CD8-positive, alpha-beta memory T cell (primary cell): Measurements from ENCODE around the gene TAAR8. TPM values are rescaled to one million over a fixed set of nuclear protein-coding genes. Genes with fewer than 3 reads are reported as not detected.

Experiments
- CTCF ChIA-PET: fragments of 350-600 bp; sonication (Branson Sonifier 250); formaldehyde crosslinking; loops from one replicate; lab custom pipeline; 2021; ENCODE audit warnings: antibody characterized with exemption; lab: Charles Lee
- POLR2A ChIA-PET: fragments of 350-600 bp; sonication (Branson Sonifier 250); formaldehyde crosslinking; loops from one replicate; lab custom pipeline; 2021; ENCODE audit warnings: antibody characterized with exemption; lab: Charles Lee
- DNase-seq, 5 donors: peaks; one replicate each; pipeline versions ENCODE4 v3.0.0 to v3.0.0-alpha.2; 2020 to 2022; ENCODE audit warnings: mixed read lengths in 1 of 5
- H3K27ac ChIP-seq: one replicate; pipeline ENCODE4 v1.7.0; 2013; ENCODE audit warnings: low read depth, mild to moderate bottlenecking, low read length, moderate library complexity
- H3K27me3 ChIP-seq: 2 replicates; pipeline ENCODE4 v1.7.0; 2013; ENCODE audit warnings: low read length, mild to moderate bottlenecking; ENCODE audit not compliant: insufficient read depth, poor library complexity, severe bottlenecking
- H3K36me3 ChIP-seq: 2 replicates; pipeline ENCODE4 v1.7.0; 2013; ENCODE audit warnings: mild to moderate bottlenecking, low read length, moderate library complexity; ENCODE audit not compliant: insufficient read depth
- H3K4me1 ChIP-seq: 2 replicates; pipeline ENCODE4 v1.7.0; 2013; ENCODE audit warnings: mild to moderate bottlenecking, low read length, moderate library complexity; ENCODE audit not compliant: insufficient read depth
- H3K4me3 ChIP-seq: 2 replicates; pipeline ENCODE4 v1.7.0; 2013; ENCODE audit warnings: mild to moderate bottlenecking, low read length
- H3K9me3 ChIP-seq: 2 replicates; pipeline ENCODE4 v1.7.0; 2013; ENCODE audit warnings: mild to moderate bottlenecking, low read length
- H3K27ac Mint-ChIP-seq, 8 donors: one replicate each; pipeline ENCODE4 v1.8.0; 2020 to 2021; ENCODE audit warnings: mixed read lengths in 8 of 8, mild to moderate bottlenecking in 6 of 8, inconsistent platforms in 3 of 8, moderate library complexity in 3 of 8
- H3K27me3 Mint-ChIP-seq, 2 donors: one replicate each; pipeline ENCODE4 v1.8.0; 2020 to 2021; ENCODE audit warnings: mixed read lengths in 2 of 2, mild to moderate bottlenecking in 1 of 2, moderate library complexity in 1 of 2
- H3K36me3 Mint-ChIP-seq, 3 donors: one replicate each; pipeline ENCODE4 v1.8.0; 2020 to 2021; ENCODE audit warnings: mixed read lengths in 3 of 3, inconsistent platforms in 1 of 3, mild to moderate bottlenecking in 1 of 3
- H3K4me1 Mint-ChIP-seq, 3 donors: one replicate each; pipeline ENCODE4 v1.8.0; 2020 to 2021; ENCODE audit warnings: mixed read lengths in 3 of 3, inconsistent platforms in 1 of 3, mild to moderate bottlenecking in 1 of 3
- H3K4me3 Mint-ChIP-seq, 7 donors: one replicate each; pipeline ENCODE4 v1.8.0; 2020 to 2021; ENCODE audit warnings: mixed read lengths in 7 of 7, mild to moderate bottlenecking in 6 of 7, moderate library complexity in 4 of 7, inconsistent platforms in 2 of 7
- H3K9me3 Mint-ChIP-seq, 5 donors: one replicate each; pipeline ENCODE4 v1.8.0; 2020 to 2022; ENCODE audit warnings: mixed read lengths in 5 of 5, mild to moderate bottlenecking in 3 of 5, moderate library complexity in 2 of 5, inconsistent platforms in 1 of 5
- polyA plus RNA-seq: library from polyadenylated mRNA; unstranded; fragments of 300-500 nt; fragmentation: Illumina TruSeq; gene quantifications from one replicate; pipeline ENCODE4 v1.2.3, GENCODE V29; 2021
- total RNA-seq, 2 experiments: library from RNA; stranded (reverse); gene quantifications; one replicate each; pipeline ENCODE4 v1.2.3, GENCODE V29; 2021

The TAAR8 gene
- total and polyA plus RNA-seq, 3 experiments from 2014 or later, result not detected

DNA sequence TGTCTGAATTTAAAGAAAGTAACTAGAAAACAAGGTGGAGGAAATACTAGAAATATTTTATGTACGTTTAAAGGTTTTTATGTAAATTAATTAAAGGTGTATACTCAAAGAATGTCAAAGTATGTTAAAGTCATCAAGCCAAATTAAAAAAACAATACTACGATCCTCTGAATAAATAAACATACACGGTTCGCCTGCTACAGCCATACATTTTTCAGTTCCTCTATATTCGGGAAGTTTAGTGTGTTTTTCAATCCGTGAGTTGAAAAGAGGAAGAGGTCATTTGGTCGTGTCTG, 40.2 kb upstream of the TAAR8 start:
- Mint-ChIP-seq H3K27ac (peak overlapping the region in 6 of 8 donors; percentile 60 to 86 (median 70)), H3K9me3 (no peaks in the 10 kb centered on the region), H3K4me3 (peak overlapping the region; percentile 88 to 96 (median 92)), H3K36me3 (peaks cover 0 to 21% (median 9%) of the 10 kb centered on the region in 3 donors), H3K27me3 (peaks cover 3 to 4% of the 10 kb centered on the region in 2 donors), H3K4me1 (peaks cover 44 to 59% (median 58%) of the 10 kb centered on the region in 3 donors)
- no peak for DNase-seq
- ChIA-PET CTCF (interaction anchor here (0.8 to 1.4 kb wide), 4 partner anchors 15 to 251 kb away, joined by 3 to 8 read pairs (median 4); no protein-coding TSS in a partner anchor), POLR2A (interaction anchor here (0.6 to 1.7 kb wide), 3 partner anchors 17 to 302 kb away, joined by 4 to 7 read pairs (median 4); partner anchors contain the start of gene RPS12)
- H3K27ac ChIP-seq, result peak overlapping the region; percentile 48
- H3K4me1 ChIP-seq, result peaks cover 24% of the 10 kb centered on the region
- peak overlapping the region; percentile 63 for H3K4me3 ChIP-seq
- H3K9me3 ChIP-seq, result no peaks in the 10 kb centered on the region
- no peaks in the 10 kb centered on the region for H3K27me3 ChIP-seq
- H3K36me3 ChIP-seq, result no peaks in the 10 kb centered on the region

DNA sequence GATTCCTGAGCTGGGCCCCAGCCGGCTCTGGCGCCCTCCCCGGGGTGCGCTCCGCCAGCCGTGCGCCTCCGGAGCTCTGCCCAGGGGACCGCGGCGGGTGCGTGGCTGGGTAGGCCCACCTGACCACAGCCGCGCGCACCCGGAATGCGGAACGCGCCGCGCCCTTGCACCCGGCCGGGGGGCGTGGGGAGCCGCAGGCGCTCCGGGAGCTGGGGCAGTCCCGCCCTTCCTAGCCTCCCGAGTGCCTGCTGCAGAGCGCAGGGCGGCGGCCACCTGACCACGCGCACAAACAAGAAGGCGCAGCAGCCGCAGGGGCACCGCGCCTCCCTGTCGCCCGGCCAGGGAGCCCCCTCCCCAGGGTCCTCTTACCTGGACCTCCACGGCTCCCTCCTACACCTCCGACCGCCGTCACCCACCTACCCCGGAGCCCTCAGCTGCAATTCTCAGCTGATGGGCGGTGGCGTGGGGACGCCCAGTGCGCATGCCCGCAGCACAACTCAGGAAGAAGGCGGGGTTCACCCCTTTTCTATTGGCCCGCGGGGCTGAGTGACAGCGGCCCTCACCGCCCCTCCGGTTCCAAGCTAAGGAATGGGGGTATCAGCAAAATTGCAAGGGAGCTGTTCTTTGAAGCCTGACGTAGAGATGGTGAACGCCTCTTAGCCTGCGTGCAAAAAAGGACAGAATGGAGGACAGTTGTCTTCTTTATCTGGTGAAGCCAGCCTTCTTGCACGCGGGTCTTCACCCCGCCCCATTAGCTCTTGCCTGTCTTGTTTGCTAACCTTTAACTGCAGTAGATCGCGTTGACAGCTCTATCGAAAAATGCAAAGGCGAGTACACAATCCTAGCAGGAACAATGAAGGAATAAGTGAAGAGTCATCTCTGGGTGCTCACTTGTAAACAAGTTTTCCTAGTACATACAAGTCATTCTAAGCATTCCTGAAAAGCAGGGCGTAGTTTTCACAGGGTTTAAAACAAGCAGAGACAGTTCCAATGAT, 39.5 kb upstream of the TAAR8 start, which contains the start of gene STX7:
STX7 (minus strand) TSS at position 479 of the 995 bp plus-strand sequence. CDS start 9,586 bp downstream, outside the sequence.
- peak; percentile 77 to 90 (median 86) for DNase-seq
- peak within 1 kb of the TSS; percentile 48 for H3K27ac ChIP-seq
- Mint-ChIP-seq H3K27me3 (peaks cover 3 to 6% of the 10 kb centered on the region in 2 donors), H3K36me3 (peaks cover 0 to 17% (median 5%) of the 10 kb centered on the region in 3 donors), H3K4me3 (peak within 1 kb of the TSS; percentile 94 to 100 (median 97)), H3K4me1 (peaks cover 37 to 53% (median 51%) of the 10 kb centered on the region in 3 donors), H3K27ac (peak within 1 kb of the TSS; percentile 60 to 97 (median 90)), H3K9me3 (no peaks in the 10 kb centered on the region)
- H3K9me3 ChIP-seq, result no peaks in the 10 kb centered on the region
- POLR2A ChIA-PET, result interaction anchor here (0.6 to 1.7 kb wide), 4 partner anchors 18 to 301 kb away, joined by 4 to 7 read pairs (median 5); partner anchors contain the start of genes RPS12 and SLC18B1
- H3K4me3 ChIP-seq, result peak within 1 kb of the TSS; percentile 63
- CTCF ChIA-PET, result interaction anchor here (0.8 to 1.6 kb wide), 7 partner anchors 11 to 1440 kb away, joined by 3 to 8 read pairs (median 3); partner anchors contain the start of gene TBPL1
- no peaks in the 10 kb centered on the region for H3K36me3 ChIP-seq
- H3K4me1 ChIP-seq, result peaks cover 24% of the 10 kb centered on the region
- H3K27me3 ChIP-seq, result no peaks in the 10 kb centered on the region

DNA sequence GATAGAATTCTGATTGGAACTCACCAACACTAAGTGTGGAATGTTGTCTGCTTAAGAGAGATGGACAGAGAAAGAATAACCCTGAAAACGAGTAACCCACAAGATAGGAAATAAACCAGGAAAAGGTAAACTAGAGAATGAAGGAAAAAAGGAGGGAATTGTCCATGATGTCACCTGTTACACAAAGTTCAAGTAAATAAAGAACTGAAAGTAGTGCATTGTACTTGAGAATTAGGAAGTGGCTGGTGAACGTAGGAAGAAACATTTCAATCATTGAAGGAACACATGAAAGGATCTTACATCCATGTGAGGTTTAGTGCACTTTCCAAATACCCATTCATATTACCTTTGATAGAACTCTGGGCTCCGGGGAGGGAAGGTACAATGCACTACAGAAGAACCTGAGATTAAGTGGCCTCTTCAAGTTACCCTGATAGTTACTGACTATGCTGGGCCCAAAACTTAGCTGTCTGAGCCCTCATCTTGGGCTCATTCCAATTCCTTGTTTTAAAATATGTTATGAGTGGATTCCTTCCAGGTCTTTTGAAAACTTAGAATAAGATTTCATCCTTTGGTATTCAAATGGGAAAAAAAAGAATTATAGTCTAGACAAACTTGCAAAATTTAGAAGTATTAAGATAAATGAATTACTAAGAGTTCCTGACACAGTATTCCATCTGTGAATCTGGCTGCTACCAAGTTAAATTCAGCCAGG, 38.5 kb upstream of the TAAR8 start:
- H3K9me3 ChIP-seq, result no peaks in the 10 kb centered on the region
- ChIA-PET POLR2A (interaction anchor here (1.2 to 1.7 kb wide), 2 partner anchors 284 to 300 kb away, joined by 6 to 7 read pairs; partner anchors contain the start of genes RPS12 and SLC18B1), CTCF (interaction anchor here (1.0 to 1.6 kb wide), 3 partner anchors 10 to 1439 kb away, joined by 3 to 4 read pairs (median 3); partner anchors contain the start of gene TBPL1)
- no peak overlapping the region for H3K4me3 ChIP-seq
- no peak for DNase-seq
- H3K27me3 ChIP-seq, result no peaks in the 10 kb centered on the region
- peaks cover 0 to 7% (median 0%) of the 10 kb centered on the region in 3 donors for H3K36me3 Mint-ChIP-seq
- H3K4me1 Mint-ChIP-seq, result peaks cover 31 to 42% (median 41%) of the 10 kb centered on the region in 3 donors
- H3K36me3 ChIP-seq, result no peaks in the 10 kb centered on the region
- peak overlapping the region; percentile 88 to 100 (median 97) for H3K4me3 Mint-ChIP-seq
- no peak overlapping the region for H3K27ac ChIP-seq
- H3K27me3 Mint-ChIP-seq, result peaks cover 3 to 12% of the 10 kb centered on the region in 2 donors
- peaks cover 24% of the 10 kb centered on the region for H3K4me1 ChIP-seq
- peak overlapping the region in 4 of 8 donors; percentile 8 to 60 (median 32) for H3K27ac Mint-ChIP-seq
- H3K9me3 Mint-ChIP-seq, result no peaks in the 10 kb centered on the region

DNA sequence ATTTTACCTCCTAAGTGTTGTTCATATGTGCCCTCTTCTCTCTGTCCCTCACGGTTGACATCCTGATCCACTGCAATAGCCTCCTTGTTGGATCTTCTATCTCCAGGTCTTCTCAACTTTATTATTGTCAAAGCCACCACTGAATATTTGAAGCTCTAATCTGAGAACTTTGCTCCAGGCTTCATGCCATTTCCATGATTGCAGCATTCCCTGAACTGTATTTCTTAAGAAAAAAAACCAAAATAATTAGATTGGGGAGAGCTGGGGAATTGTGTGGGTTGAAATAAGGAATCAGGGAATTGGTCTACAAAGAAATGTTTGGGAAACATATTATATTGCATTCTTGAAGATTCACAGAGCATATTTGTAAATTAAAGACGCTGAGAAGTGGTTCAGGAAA, 37.1 kb upstream of the TAAR8 start:
- CTCF ChIA-PET, result interaction anchor here (1.4 kb wide), 1 partner anchor 235 kb away, joined by 4 read pairs; no protein-coding TSS in a partner anchor
- no peak overlapping the region for H3K4me3 ChIP-seq
- H3K4me1 ChIP-seq, result peaks cover 24% of the 10 kb centered on the region

DNA sequence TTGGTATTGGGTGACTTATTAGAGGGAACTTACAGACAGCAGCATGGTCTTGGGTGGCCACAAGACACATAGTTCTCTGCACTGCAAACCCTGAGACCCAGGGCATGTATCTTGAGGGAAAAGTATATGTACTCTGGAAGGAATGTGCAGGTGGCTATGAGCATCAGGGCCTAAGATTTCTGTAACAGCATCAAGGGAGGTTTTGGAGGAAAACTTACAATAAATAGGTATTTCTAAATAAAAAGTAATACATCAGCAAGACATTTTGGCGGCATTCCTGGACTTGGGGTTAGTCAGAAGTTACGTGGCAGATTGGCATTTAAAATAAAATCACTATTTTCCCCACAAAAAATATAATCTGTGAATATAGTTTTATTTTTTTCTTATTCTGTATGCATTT, 31.5 kb upstream of the TAAR8 start:
- no peaks in the 10 kb centered on the region for H3K4me1 ChIP-seq
- no peaks in the 10 kb centered on the region for H3K36me3 ChIP-seq
- no peak overlapping the region for H3K27ac ChIP-seq
- Mint-ChIP-seq H3K4me3 (no peak overlapping the region), H3K36me3 (no peaks in the 10 kb centered on the region), H3K4me1 (no peaks in the 10 kb centered on the region), H3K9me3 (no peaks in the 10 kb centered on the region), H3K27ac (no peak overlapping the region), H3K27me3 (peaks cover 3 to 60% of the 10 kb centered on the region in 2 donors)
- no peak overlapping the region for H3K4me3 ChIP-seq
- no peaks in the 10 kb centered on the region for H3K27me3 ChIP-seq
- H3K9me3 ChIP-seq, result no peaks in the 10 kb centered on the region
- CTCF ChIA-PET, result no interaction called here
- POLR2A ChIA-PET, result no interaction called here
- no peak for DNase-seq

More for the DNA sequence above, 37.1 kb upstream of the TAAR8 start:
- H3K27me3 Mint-ChIP-seq, result peaks cover 3 to 21% of the 10 kb centered on the region in 2 donors
- Histone ChIP-seq H3K27ac (no peak overlapping the region), H3K9me3 (no peaks in the 10 kb centered on the region), H3K27me3 (no peaks in the 10 kb centered on the region), H3K36me3 (no peaks in the 10 kb centered on the region)
- H3K27ac Mint-ChIP-seq, result no peak overlapping the region
- H3K4me1 Mint-ChIP-seq, result peaks cover 24 to 34% (median 33%) of the 10 kb centered on the region in 3 donors
- H3K36me3 Mint-ChIP-seq, result peaks cover 0 to 7% (median 0%) of the 10 kb centered on the region in 3 donors
- H3K4me3 Mint-ChIP-seq, result peak overlapping the region in 1 of 7 donors; percentile 20
- no peaks in the 10 kb centered on the region for H3K9me3 Mint-ChIP-seq
- POLR2A ChIA-PET, result no interaction called here
- no peak for DNase-seq

DNA sequence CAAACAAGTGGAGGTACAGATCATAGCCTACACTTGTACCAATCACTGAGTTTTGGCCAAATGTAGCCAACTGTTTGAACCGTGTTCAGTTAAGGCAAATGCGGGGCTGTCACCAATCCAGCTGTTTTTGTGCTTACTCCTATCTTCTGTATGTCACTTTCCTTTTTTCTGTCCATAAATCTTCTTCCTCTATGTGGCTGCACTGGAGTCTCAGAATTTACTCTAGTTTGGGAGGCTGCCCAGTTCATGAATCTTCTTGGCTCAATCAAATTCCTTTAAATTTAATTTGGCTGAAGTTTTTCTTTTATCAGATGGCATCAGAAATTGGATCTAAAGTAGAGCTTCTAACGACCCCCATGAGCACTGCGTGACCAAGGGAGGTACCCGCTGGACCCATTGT, 27.8 kb upstream of the TAAR8 start:
- Mint-ChIP-seq H3K9me3 (no peaks in the 10 kb centered on the region), H3K27me3 (peaks cover 8 to 68% of the 10 kb centered on the region in 2 donors), H3K4me3 (no peak overlapping the region), H3K27ac (peak overlapping the region in 2 of 8 donors; percentile 15 to 53), H3K4me1 (no peaks in the 10 kb centered on the region), H3K36me3 (no peaks in the 10 kb centered on the region)
- no peaks in the 10 kb centered on the region for H3K27me3 ChIP-seq
- no peak overlapping the region for H3K27ac ChIP-seq
- no peaks in the 10 kb centered on the region for H3K9me3 ChIP-seq
- H3K4me3 ChIP-seq, result no peak overlapping the region
- POLR2A ChIA-PET, result no interaction called here
- no peaks in the 10 kb centered on the region for H3K36me3 ChIP-seq
- DNase-seq, result no peak
- H3K4me1 ChIP-seq, result no peaks in the 10 kb centered on the region
- CTCF ChIA-PET, result interaction anchor here (1.1 kb wide), 1 partner anchor 11 kb away, joined by 3 read pairs; the partner anchor contains the start of gene STX7

DNA sequence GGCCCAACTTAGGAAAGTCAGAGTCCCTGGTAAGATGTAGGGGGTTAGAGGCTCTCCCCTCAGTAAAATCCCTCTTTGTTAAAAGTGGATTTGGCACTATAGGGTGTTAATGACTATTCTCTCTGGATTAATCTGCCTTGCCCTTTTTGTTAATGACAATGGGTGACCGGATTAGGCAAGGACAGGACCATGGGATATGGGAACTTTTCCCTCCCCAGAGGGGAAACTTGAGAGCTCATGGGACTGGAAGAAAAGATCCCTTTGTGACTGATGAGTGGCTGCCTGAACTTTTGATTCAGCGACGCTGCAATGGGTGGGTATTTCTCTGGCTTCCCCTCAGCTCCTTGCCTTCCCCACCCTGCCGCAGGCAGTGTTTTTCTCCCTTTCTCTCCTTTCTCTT, 26.6 kb upstream of the TAAR8 start:
- Histone ChIP-seq H3K4me3 (no peak overlapping the region), H3K4me1 (no peaks in the 10 kb centered on the region), H3K36me3 (no peaks in the 10 kb centered on the region), H3K27ac (no peak overlapping the region), H3K9me3 (no peaks in the 10 kb centered on the region), H3K27me3 (no peaks in the 10 kb centered on the region)
- Mint-ChIP-seq H3K4me1 (peaks cover 2 to 4% (median 3%) of the 10 kb centered on the region in 3 donors), H3K27me3 (peaks cover 9 to 66% of the 10 kb centered on the region in 2 donors), H3K4me3 (peak overlapping the region in 1 of 7 donors; percentile 19), H3K9me3 (no peaks in the 10 kb centered on the region), H3K36me3 (no peaks in the 10 kb centered on the region), H3K27ac (no peak overlapping the region)
- no peak for DNase-seq
- ChIA-PET POLR2A (no interaction called here), CTCF (no interaction called here)
